GM13976 (cell line): Measurements from ENCODE around the gene STXBP1.

Experiments used
- DNase-seq: peaks from one replicate; pipeline ENCODE4 v3.0.0; 2012; ENCODE audit warnings: low spot score
- CTCF ChIP-seq: IDR thresholded peaks from 2 replicates; pipeline ENCODE4 v1.5.1; 2012; ENCODE audit warnings: borderline replicate concordance, mild to moderate bottlenecking; ENCODE audit not compliant: insufficient read depth; ENCODE audit errors: extremely low read depth, missing control alignments, control extremely low read depth
- in situ Hi-C: fragments of 300-500 bp; cut with MboI; formaldehyde crosslinking; loops from one replicate; pipeline ENCODE4 v1.12.0; 2022; ENCODE audit warnings: low sequenced_read_pairs, mixed read lengths, inconsistent platforms; ENCODE audit not compliant: unreplicated experiment

Gene STXBP1

GRCh38 chr9:127730799-127731410 lies 118.8 kb downstream of the STXBP1 start:
- in situ Hi-C loops: no loop called here
- no peak for TF ChIP-seq CTCF

DNA sequence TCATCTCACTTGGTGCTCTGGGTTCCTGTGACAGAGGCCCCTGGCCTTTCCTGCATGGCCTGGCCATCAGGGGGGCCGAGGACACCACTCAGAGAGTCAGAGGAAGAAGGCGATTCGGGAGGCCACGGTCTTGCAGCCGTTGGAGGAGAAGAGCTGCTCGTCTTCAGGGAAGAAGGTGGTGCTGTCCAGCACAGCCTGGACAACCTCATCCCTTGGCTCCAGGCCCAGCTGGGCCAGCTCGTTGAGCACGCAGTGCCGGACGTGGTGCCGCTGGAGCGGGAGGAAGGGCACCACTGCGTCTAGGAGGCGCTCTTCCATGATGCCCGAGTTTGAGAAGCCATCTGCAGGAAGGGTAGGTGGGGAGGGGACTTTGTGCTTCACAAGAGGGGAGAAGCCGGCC lies 119.9 kb downstream of the STXBP1 start:
- no peak for TF ChIP-seq CTCF
- DNase-seq: no peak
- in situ Hi-C loops: no loop called here

More at GRCh38 chr9:127730799-127731410, 118.8 kb downstream of the STXBP1 start:
- no peak for DNase-seq

DNA sequence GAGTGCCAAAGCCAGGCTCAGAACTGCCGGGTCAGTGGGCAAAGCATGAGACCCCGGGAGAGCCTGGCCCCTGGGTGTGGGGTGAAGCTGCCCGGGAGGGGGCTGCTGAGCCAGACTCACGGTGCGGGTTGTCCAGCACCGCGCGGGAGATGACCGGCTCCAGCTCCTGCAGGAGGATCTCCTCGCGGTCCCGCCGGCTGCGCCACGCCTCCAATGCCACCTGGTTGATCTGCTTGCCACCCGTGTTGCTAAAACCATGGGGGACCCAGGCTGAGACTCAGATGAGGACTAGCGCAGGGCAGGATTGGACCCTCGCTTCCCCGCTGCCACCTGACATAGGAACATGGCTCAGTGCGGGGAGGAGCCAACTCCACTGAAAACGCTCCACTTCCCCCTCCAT lies 120.4 kb downstream of the STXBP1 start:
- in situ Hi-C loops: no loop called here
- no peak for TF ChIP-seq CTCF
- no peak for DNase-seq

- no peak for DNase-seq
- no peak for TF ChIP-seq CTCF
- in situ Hi-C loops: no loop called here
Measured at GRCh38 chr9:127733614-127734013, 121.5 kb downstream of the STXBP1 start.

- in situ Hi-C loops: no loop called here
- DNase-seq: no peak
- no peak for TF ChIP-seq CTCF
Measured at GRCh38 chr9:127734247-127734746, 122.2 kb downstream of the STXBP1 start.

GRCh38 chr9:127734747-127735529 lies 122.9 kb downstream of the STXBP1 start, which contains the start of gene TOR2A:
TOR2A (minus strand) TSS chr9:127735294; CDS start chr9:127735270, 24 bp downstream.
- peak; percentile 99 for DNase-seq
- TF ChIP-seq CTCF: peak; percentile 95
- in situ Hi-C loops: no loop called here
